Endothelial cell of umbilical vein (primary cell): ENCODE measurements around the gene IGFBP7. TPM values are rescaled to one million over a fixed set of nuclear protein-coding genes. Genes with fewer than 3 reads are reported as not detected.
A peak's percentile ranks its signal among the peaks of the same experiment; 100 is the strongest.

Experiments used
- BruUV-seq: library from RNA; stranded (reverse); fragments of 400-500 nt; replicated peaks from 2 replicates; lab custom pipeline; 2021; lab: Mats Ljungman, UMichigan
- CTCF ChIA-PET: fragments of 300-600, 350-600 bp; sonication (Branson Sonifier 250); formaldehyde crosslinking; loops from one replicate; lab custom pipeline; 2021; ENCODE audit warnings: antibody characterized with exemption, inconsistent platforms; lab: Charles Lee
- POLR2A ChIA-PET: fragments of 300-600, 350-600 bp; sonication (Branson Sonifier 250); formaldehyde crosslinking; loops from one replicate; lab custom pipeline; 2021; ENCODE audit warnings: antibody characterized with exemption, inconsistent platforms; lab: Charles Lee
- DNase-seq: peaks from one replicate; pipeline ENCODE4 v3.0.0-alpha.2; 2011; ENCODE audit warnings: low read depth, low spot score
- FAIRE-seq: peaks from 2 replicates; lab custom pipeline; 2011; peaks lifted over from hg19 to GRCh38; lab: Jason Lieb, UNC
- H2AFZ ChIP-seq: 2 replicates; pipeline ENCODE4 v1.6.0; 2012; ENCODE audit warnings: low read depth, low read length, control low read depth, inconsistent platforms
- H3K27ac ChIP-seq: 2 replicates; pipeline ENCODE4 v1.5.1; 2011; ENCODE audit warnings: low read depth, mild to moderate bottlenecking, control low read depth, low read length, moderate library complexity; ENCODE audit not compliant: insufficient read depth
- H3K27me3 ChIP-seq, 2 experiments: 2 replicates each; pipeline versions ENCODE4 v1.6.0 to v1.6.1; 2011; ENCODE audit warnings: low read length in 2 of 2, mixed read lengths in 1 of 2; ENCODE audit not compliant: control insufficient read depth in 2 of 2, insufficient read depth in 2 of 2
- H3K36me3 ChIP-seq, 2 experiments: 2 replicates in 1 of 2; 3 replicates in 1 of 2; pipeline ENCODE4 v1.5.1; 2011; ENCODE audit warnings: low read length in 2 of 2, mild to moderate bottlenecking in 1 of 2, moderate library complexity in 1 of 2; ENCODE audit not compliant: control insufficient read depth in 2 of 2, insufficient read depth in 2 of 2; ENCODE audit errors: extremely low read depth in 1 of 2
- H3K4me1 ChIP-seq: 3 replicates; pipeline ENCODE4 v1.5.1; 2011; ENCODE audit warnings: mild to moderate bottlenecking, low read length; ENCODE audit not compliant: control insufficient read depth, insufficient read depth; ENCODE audit errors: extremely low read depth
- H3K4me2 ChIP-seq: 2 replicates; pipeline ENCODE4 v1.6.1; 2011; ENCODE audit warnings: low read length, control low read depth, mixed read lengths; ENCODE audit not compliant: insufficient read depth
- H3K4me3 ChIP-seq, 3 experiments: fragments of 200-600 bp in 1 of 3; sonication (generic), shearing (Covaris generic) in 1 of 3; replicated peaks in 1 of 3; 2 replicates each; pipeline ENCODE4 v1.5.1; 2011 to 2016; ENCODE audit warnings: control low read depth in 3 of 3, low read length in 3 of 3, mild to moderate bottlenecking in 2 of 3, inconsistent platforms in 1 of 3, low read depth in 1 of 3, moderate library complexity in 1 of 3; ENCODE audit not compliant: insufficient read depth in 1 of 3
- H3K79me2 ChIP-seq: 2 replicates; pipeline ENCODE4 v1.6.0; 2012; ENCODE audit warnings: low read length, inconsistent platforms; ENCODE audit not compliant: control insufficient read depth, insufficient read depth
- H3K9ac ChIP-seq: replicated peaks from 2 replicates; pipeline ENCODE3; 2011; ENCODE audit warnings: low read length, control low read depth; ENCODE audit not compliant: insufficient read depth; ENCODE audit errors: extremely low read depth
- H3K9me1 ChIP-seq: replicated peaks from 3 replicates; pipeline ENCODE4 v1.6.0; 2011; ENCODE audit warnings: mild to moderate bottlenecking, low read length; ENCODE audit not compliant: control insufficient read depth, insufficient read depth; ENCODE audit errors: extremely low read depth
- H3K9me3 ChIP-seq: replicated peaks from 2 replicates; pipeline ENCODE4 v1.5.1; 2012; ENCODE audit warnings: low read length, inconsistent platforms; ENCODE audit not compliant: control insufficient read depth, insufficient read depth
- H4K20me1 ChIP-seq: replicated peaks from 2 replicates; pipeline ENCODE3; 2011; ENCODE audit warnings: mild to moderate bottlenecking, low read length; ENCODE audit not compliant: control insufficient read depth, insufficient read depth; ENCODE audit errors: extremely low read depth
- CTCF ChIP-seq, 2 donors: IDR thresholded peaks; 1 replicate in 1 of 2; 2 replicates in 1 of 2; pipeline ENCODE4 v1.5.1; 2011; ENCODE audit warnings: low read length in 2 of 2, mild to moderate bottlenecking in 2 of 2, moderate library complexity in 2 of 2, control low read depth in 1 of 2, inconsistent platforms in 1 of 2, low read depth in 1 of 2; ENCODE audit not compliant: insufficient read depth in 1 of 2; ENCODE audit errors: extremely low read depth in 1 of 2
- EZH2 ChIP-seq: IDR thresholded peaks from 2 replicates; pipeline ENCODE4 v1.6.1; 2012; ENCODE audit warnings: borderline replicate concordance, low read depth, mild to moderate bottlenecking, moderate library complexity, low read length, inconsistent platforms; ENCODE audit not compliant: severe bottlenecking
- FOS ChIP-seq: IDR thresholded peaks from 2 replicates; pipeline ENCODE4 v1.6.1; 2011; ENCODE audit warnings: mild to moderate bottlenecking, low read length, moderate library complexity, borderline replicate concordance; ENCODE audit not compliant: insufficient read depth
- GATA2 ChIP-seq: IDR thresholded peaks from 2 replicates; pipeline ENCODE4 v1.7.0; 2011; ENCODE audit warnings: low read depth, mild to moderate bottlenecking, moderate library complexity, mixed read lengths, low read length; ENCODE audit not compliant: insufficient read length, insufficient read depth
- JUN ChIP-seq: IDR thresholded peaks from 2 replicates; pipeline ENCODE4 v1.6.1; 2011; ENCODE audit warnings: borderline replicate concordance, low read depth; ENCODE audit not compliant: insufficient read length, insufficient read depth
- MAX ChIP-seq: IDR thresholded peaks from 2 replicates; pipeline ENCODE4 v1.6.1; 2011; ENCODE audit not compliant: insufficient read depth, insufficient read length
- MYC ChIP-seq: IDR thresholded peaks from one replicate; pipeline ENCODE4 v1.6.1; 2011; ENCODE audit warnings: mild to moderate bottlenecking, low read depth, low read length
- POLR2A ChIP-seq: IDR thresholded peaks from 2 replicates; pipeline ENCODE4 v1.6.1; 2012; ENCODE audit warnings: low read depth, mild to moderate bottlenecking, control low read depth, low read length
- POLR2AphosphoS5 ChIP-seq: IDR thresholded peaks from 2 replicates; pipeline ENCODE4 v1.6.1; 2012; ENCODE audit warnings: low read depth, mild to moderate bottlenecking, control low read depth, low read length, moderate library complexity; ENCODE audit not compliant: insufficient read depth
- dilution Hi-C: fragments of 300-500 bp; cut with MboI; formaldehyde crosslinking; loops from one replicate; pipeline ENCODE4 v1.15.0; 2019; ENCODE audit warnings: low sequenced_read_pairs; ENCODE audit not compliant: extremely low pct_ligation_motif_present
- intact Hi-C: fragments of 100-400 bp; cut with micrococcal nuclease; formaldehyde crosslinking; loops from one replicate; pipeline ENCODE4 v1.10.0; 2022
- polyA plus RNA-seq, 4 experiments: library from polyadenylated mRNA; depleted of rRNA in 3 of 4; stranded (reverse) in 3 of 4; unstranded in 1 of 4; fragments of >200 nt; gene quantifications; 2 replicates each; pipeline versions ENCODE4 v1.2.1 to v1.2.3, GENCODE V29; 2011 to 2012; ENCODE audit warnings: missing spikeins in 1 of 4
- total RNA-seq: library from RNA; stranded (reverse); gene quantifications from 2 replicates; pipeline ENCODE4 v1.2.3, GENCODE V29; 2021

Gene IGFBP7
- total and polyA plus RNA-seq, 2 donors (not counting 3 experiments of a cell fraction or from before 2014, with no cell fraction given): 526 to 770 TPM

GRCh38 chr4:57076646-57077045, 33.5 kb downstream of the IGFBP7 start:
- Histone ChIP-seq H3K79me2 (peaks cover 68% of the 10 kb centered on the region), H3K27ac (peak overlapping the region; percentile 26), H4K20me1 (no peaks in the 10 kb centered on the region), H3K9me3 (no peaks in the 10 kb centered on the region), H3K36me3 (peaks cover 3 to 4% of the 10 kb centered on the region in 2 experiments), H3K27me3 (no peaks in the 10 kb centered on the region), H3K4me1 (peaks cover 52% of the 10 kb centered on the region), H3K9ac (no peak overlapping the region), H3K4me3 (no peak overlapping the region), H2AFZ (no peak overlapping the region), H3K4me2 (no peak overlapping the region), H3K9me1 (no peaks in the 10 kb centered on the region)
- no peak for FAIRE-seq
- intact Hi-C loops: no loop called here
- TF ChIP-seq POLR2AphosphoS5: no peak
- TF ChIP-seq FOS: no peak
- no peak for TF ChIP-seq POLR2A
- TF ChIP-seq JUN: no peak
- no peak for TF ChIP-seq MAX
- TF ChIP-seq EZH2: no peak
- no peak for DNase-seq
- CTCF ChIA-PET: no interaction called here
- dilution Hi-C loops: no loop called here
- BruUV-seq: no TSS peak
- POLR2A ChIA-PET: no interaction called here

- H3K4me1 ChIP-seq: peaks cover 41% of the 10 kb centered on the region
- peaks cover 4 to 5% of the 10 kb centered on the region in 2 experiments for H3K36me3 ChIP-seq
- intact Hi-C loops: no loop called here
- H3K27me3 ChIP-seq: no peaks in the 10 kb centered on the region
- BruUV-seq: no TSS peak
- ChIA-PET POLR2A (no interaction called here), CTCF (interaction anchor here (1.2 to 1.7 kb wide), 2 partner anchors 10 to 43 kb away, joined by 3 to 7 read pairs; no protein-coding TSS in a partner anchor)
- no peak overlapping the region for H3K27ac ChIP-seq
- no peak overlapping the region for H3K4me3 ChIP-seq
- no peak for FAIRE-seq
- DNase-seq: no peak
- H3K9me3 ChIP-seq: no peaks in the 10 kb centered on the region
- peaks cover 76% of the 10 kb centered on the region for H3K79me2 ChIP-seq
- H2AFZ ChIP-seq: no peak overlapping the region
- no peak overlapping the region for H3K9ac ChIP-seq
- H3K9me1 ChIP-seq: no peaks in the 10 kb centered on the region
- no peak for TF ChIP-seq POLR2A
- no peak for TF ChIP-seq EZH2
- TF ChIP-seq MYC: no peak
- TF ChIP-seq CTCF (IDR thresholded peaks at IDR 0.05; ENCODE audit: extremely low read depth in 1 of 2, insufficient read depth in 1 of 2, low read depth in 1 of 2, low read length in 2 of 2): no peak
- TF ChIP-seq GATA2: no peak
- TF ChIP-seq JUN: no peak
- no peak for TF ChIP-seq FOS
- TF ChIP-seq MAX: no peak
- no peak for TF ChIP-seq POLR2AphosphoS5
- dilution Hi-C loops: no loop called here
- no peaks in the 10 kb centered on the region for H4K20me1 ChIP-seq
- H3K4me2 ChIP-seq: no peak overlapping the region
Observed at GRCh38 chr4:57075367-57075766, 34.8 kb downstream of the IGFBP7 start.
